A549 (cell line): ENCODE data around the gene FOXJ3. TPM values are rescaled to one million over a fixed set of nuclear protein-coding genes. Genes with fewer than 3 reads are reported as not detected.

ENCODE experiments used
- ATAC-seq, 2 experiments: fragments of 200-7000 bp in 1 of 2; fragments of >200 bp in 1 of 2; cut with Nextera tagmentation in 1 of 2; cut with Tn5 transposase in 1 of 2; 3 replicates each; pipeline versions ENCODE4 v1.8.0 to v1.9.1; 2018 to 2020; ENCODE audit warnings: mild to moderate bottlenecking in 1 of 2, moderate library complexity in 1 of 2
- CTCF ChIA-PET: fragments of 300-600 bp; sonication (Branson Sonifier 250); formaldehyde crosslinking; extraction: SDS; loops from one replicate; lab custom pipeline; 2021; ENCODE audit warnings: antibody characterized with exemption, inconsistent platforms; lab: Yijun Ruan, JAX
- POLR2A ChIA-PET: fragments of 350-600 bp; formaldehyde crosslinking; extraction: SDS; loops from one replicate; lab custom pipeline; 2021; ENCODE audit warnings: antibody characterized with exemption, inconsistent platforms; lab: Yijun Ruan, JAX
- DNase-seq, 2 experiments: peaks; one replicate each; pipeline versions ENCODE4 v3.0.0 to v3.0.0-alpha.2; 2011 to 2016; ENCODE audit warnings: low read depth in 1 of 2, low spot score in 1 of 2
- FAIRE-seq: peaks from 2 replicates; lab custom pipeline; 2011; peaks lifted over from hg19 to GRCh38; lab: Jason Lieb, UNC
- H3K27ac ChIP-seq, 2 experiments: fragments of >200 bp; sonication (Bioruptor Twin); formaldehyde crosslinking; 3 replicates each; pipeline ENCODE4 v1.5.1; 2016 to 2017
- H3K4me1 ChIP-seq: fragments of >200 bp; sonication (Bioruptor Twin); formaldehyde crosslinking; 3 replicates; pipeline ENCODE4 v1.6.1; 2016
- H3K4me2 ChIP-seq: fragments of >200 bp; sonication (Bioruptor Twin); formaldehyde crosslinking; 3 replicates; pipeline ENCODE4 v1.6.1; 2016
- H3K4me3 ChIP-seq: fragments of >200 bp; sonication (Bioruptor Twin); formaldehyde crosslinking; 3 replicates; pipeline ENCODE4 v1.5.1; 2016
- H3K9me3 ChIP-seq: fragments of >200 bp; sonication (Bioruptor Twin); formaldehyde crosslinking; 3 replicates; pipeline ENCODE4 v1.6.1; 2016
- CBX8 ChIP-seq: fragments of 200-600 bp; sonication (generic); IDR thresholded peaks from 2 replicates; pipeline ENCODE4 v1.6.1; 2016
- CEBPB ChIP-seq, 2 experiments: fragments of >200 bp in 1 of 2; sonication (Bioruptor Twin) in 1 of 2; formaldehyde crosslinking in 1 of 2; IDR thresholded peaks; 2 replicates each; pipeline ENCODE4 v1.6.1; 2012 to 2016
- CHD2 ChIP-seq: fragments of 150-350 bp; IDR thresholded peaks from 2 replicates; pipeline ENCODE4 v1.6.1; 2014; ENCODE audit warnings: low read length; ENCODE audit not compliant: partially characterized antibody
- EHF ChIP-seq: fragments of 250-450 bp; sonication (Bioruptor Pico); IDR thresholded peaks from 2 replicates; pipeline ENCODE4 v1.5.0; 2020; ENCODE audit warnings: mild to moderate bottlenecking
- EHMT2 ChIP-seq: fragments of 200-600 bp; sonication (generic); IDR thresholded peaks from 2 replicates; pipeline ENCODE4 v1.6.1; 2016; ENCODE audit warnings: antibody characterized with exemption, low read depth, mild to moderate bottlenecking, moderate library complexity
- ESRRA ChIP-seq: fragments of 150-350 bp; IDR thresholded peaks from 2 replicates; pipeline ENCODE4 v1.6.1; 2014; ENCODE audit warnings: mild to moderate bottlenecking, low read length, borderline replicate concordance
- FOSB ChIP-seq: fragments of 250-450 bp; sonication (Bioruptor Pico); IDR thresholded peaks from 2 replicates; pipeline ENCODE4 v1.5.0; 2020; ENCODE audit warnings: mild to moderate bottlenecking, moderate library complexity
- FOSL2 ChIP-seq, 2 experiments: fragments of 450-650 bp in 1 of 2; fragments of >200 bp in 1 of 2; sonication (Bioruptor Twin) in 1 of 2; formaldehyde crosslinking; IDR thresholded peaks; 2 replicates each; pipeline versions ENCODE4 v1.5.0 to v1.6.1; 2016 to 2020; ENCODE audit warnings: mild to moderate bottlenecking in 1 of 2, moderate library complexity in 1 of 2
- GATA3 ChIP-seq: IDR thresholded peaks from 2 replicates; pipeline ENCODE4 v1.6.1; 2012; ENCODE audit warnings: borderline replicate concordance
- HEYL ChIP-seq: fragments of 250-450 bp; sonication (Bioruptor Pico); IDR thresholded peaks from 2 replicates; pipeline ENCODE4 v1.8.0; 2021; ENCODE audit warnings: mild to moderate bottlenecking, moderate library complexity
- HOXB13 ChIP-seq: fragments of 250-450 bp; sonication (Bioruptor Pico); IDR thresholded peaks from 2 replicates; pipeline ENCODE4 v1.5.0; 2020; ENCODE audit warnings: low read depth, mild to moderate bottlenecking, moderate library complexity
- HOXB5 ChIP-seq: fragments of 250-450 bp; sonication (Bioruptor Pico); IDR thresholded peaks from 2 replicates; pipeline ENCODE4 v1.5.0; 2020; ENCODE audit warnings: mild to moderate bottlenecking, moderate library complexity
- JUN ChIP-seq, 2 experiments: fragments of >200 bp; sonication (Bioruptor Twin); formaldehyde crosslinking; IDR thresholded peaks; 2 replicates in 1 of 2; 3 replicates in 1 of 2; pipeline ENCODE4 v1.6.1; 2016 to 2017
- JUNB ChIP-seq: fragments of >200 bp; sonication (Bioruptor Twin); formaldehyde crosslinking; IDR thresholded peaks from 2 replicates; pipeline ENCODE4 v1.6.1; 2016
- KDM1A ChIP-seq: fragments of 200-600 bp; sonication (generic); IDR thresholded peaks from 2 replicates; pipeline ENCODE4 v1.6.1; 2016; ENCODE audit warnings: low read depth, mild to moderate bottlenecking
- KDM5A ChIP-seq: fragments of 200-600 bp; sonication (generic); IDR thresholded peaks from 2 replicates; pipeline ENCODE4 v1.6.1; 2016; ENCODE audit warnings: antibody characterized with exemption, mild to moderate bottlenecking
- MAZ ChIP-seq: fragments of 150-350 bp; IDR thresholded peaks from 2 replicates; pipeline ENCODE4 v1.6.1; 2014; ENCODE audit warnings: antibody characterized with exemption, low read depth, low read length, borderline replicate concordance
- PHF8 ChIP-seq: fragments of 200-600 bp; sonication (generic); IDR thresholded peaks from 2 replicates; pipeline ENCODE4 v1.6.1; 2016; ENCODE audit warnings: low read depth, mild to moderate bottlenecking, antibody characterized with exemption, moderate library complexity, borderline replicate concordance
- POLR2A ChIP-seq: IDR thresholded peaks from 2 replicates; pipeline ENCODE4 v1.6.1; 2012; ENCODE audit warnings: mild to moderate bottlenecking, low read length
- RNF2 ChIP-seq: fragments of 200-600 bp; sonication (generic); IDR thresholded peaks from 2 replicates; pipeline ENCODE4 v1.6.1; 2016; ENCODE audit warnings: low read depth, mild to moderate bottlenecking, antibody characterized with exemption, moderate library complexity, borderline replicate concordance
- TP53 ChIP-seq: fragments of 250-450 bp; sonication (Bioruptor Pico); IDR thresholded peaks from 2 replicates; pipeline ENCODE4 v1.5.0; 2021; ENCODE audit warnings: mild to moderate bottlenecking, moderate library complexity
- ZC3H11A ChIP-seq: fragments of 450-650 bp; IDR thresholded peaks from 2 replicates; pipeline ENCODE4 v1.6.1; 2014; ENCODE audit warnings: antibody characterized with exemption, mild to moderate bottlenecking
- ZFP36 ChIP-seq: fragments of 450-650 bp; IDR thresholded peaks from 2 replicates; pipeline ENCODE4 v1.6.1; 2014; ENCODE audit warnings: borderline replicate concordance; ENCODE audit not compliant: partially characterized antibody
- ZNF302 ChIP-seq: fragments of 250-450 bp; sonication (Bioruptor Pico); IDR thresholded peaks from 2 replicates; pipeline ENCODE4 v1.9.0; 2021; ENCODE audit warnings: inconsistent platforms, mild to moderate bottlenecking, moderate library complexity
- WGBS: methylation state at CpG from one replicate; pipeline ENCODE4 v1.1.6; 2017; ENCODE audit errors: missing lambda C conversion rate; 5-methylcytosine and 5-hydroxymethylcytosine counted together
- polyA plus RNA-seq, 4 experiments: library from polyadenylated mRNA; depleted of rRNA in 3 of 4; stranded (reverse); fragments of >200 nt; fragmentation: RNase III in 1 of 4; extraction: RNeasy Plus Mini Kit Qiagen cat#74134 plus additional on column Dnase treatment in 1 of 4; gene quantifications; 2 replicates in 3 of 4; 3 replicates in 1 of 4; pipeline ENCODE4 v1.2.3, GENCODE V29; 2011 to 2017
- TF ChIP-seq, protein P1 (sequence below): IDR thresholded peaks from 2 replicates; pipeline ENCODE4 v1.6.1; 2012; ENCODE audit warnings: low read depth, borderline replicate concordance
- TF ChIP-seq, protein P2 (sequence below): IDR thresholded peaks from 2 replicates; pipeline ENCODE4 v1.6.1; 2012
- TF ChIP-seq, protein P3 (sequence below): fragments of 450-650 bp; IDR thresholded peaks from 2 replicates; pipeline ENCODE4 v1.6.1; 2014; ENCODE audit warnings: antibody characterized with exemption

The FOXJ3 gene
- polyA plus RNA-seq, 2 of the 4 experiments (the other 2 are of a cell fraction) = 16.8 to 45.0 TPM

DNA sequence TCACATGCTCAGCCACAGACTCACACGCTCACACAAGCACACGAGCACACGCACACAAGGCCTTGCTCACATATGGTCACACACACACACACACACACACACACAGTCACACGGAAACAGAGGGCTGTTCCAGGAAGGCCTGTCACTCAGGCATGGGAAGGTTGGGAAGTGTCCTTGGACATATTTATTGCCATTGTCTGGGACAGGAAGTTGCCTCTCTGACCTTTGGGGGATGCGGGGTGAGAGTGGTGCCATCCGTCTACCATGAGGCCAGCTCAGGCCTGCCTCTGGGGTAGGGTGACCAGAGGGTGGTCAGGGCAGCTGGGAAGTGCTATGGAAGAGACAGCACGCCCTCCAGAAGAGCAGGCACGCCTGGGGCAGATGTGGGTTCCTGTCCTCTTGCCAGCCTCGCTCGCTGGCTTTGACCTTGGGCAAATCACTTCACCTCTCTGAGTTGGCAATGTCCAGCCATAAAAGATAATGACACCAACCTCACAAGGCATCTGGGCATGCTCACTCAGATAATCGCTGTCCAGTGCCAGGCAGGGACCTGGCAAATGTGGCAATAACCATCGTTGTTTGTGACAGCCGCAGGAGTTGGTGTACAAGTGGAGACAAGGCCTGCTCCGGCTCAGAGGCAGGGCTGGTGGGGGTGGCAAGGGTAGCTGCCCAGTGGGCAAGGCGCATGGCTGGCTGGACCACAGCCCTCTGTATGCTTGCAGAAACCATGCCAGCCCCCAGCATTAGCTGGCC, 162.5 kb downstream of the FOXJ3 start:
- Histone ChIP-seq H3K4me2 (no peak overlapping the region), H3K4me1 (peaks cover 8% of the 10 kb centered on the region; the same call in 2 of the 3 replicates)
- FAIRE-seq = no peak
- TF ChIP-seq MAZ = no peak
- no peak for TF ChIP-seq EHMT2
- TF ChIP-seq HEYL = no peak
- TF ChIP-seq KDM1A = no peak
- TF ChIP-seq HOXB13 (CRISPR knock-in tag) = no peak
- no peak for TF ChIP-seq CEBPB (IDR thresholded peaks at IDR 0.05)
- TF ChIP-seq, protein P1, sequence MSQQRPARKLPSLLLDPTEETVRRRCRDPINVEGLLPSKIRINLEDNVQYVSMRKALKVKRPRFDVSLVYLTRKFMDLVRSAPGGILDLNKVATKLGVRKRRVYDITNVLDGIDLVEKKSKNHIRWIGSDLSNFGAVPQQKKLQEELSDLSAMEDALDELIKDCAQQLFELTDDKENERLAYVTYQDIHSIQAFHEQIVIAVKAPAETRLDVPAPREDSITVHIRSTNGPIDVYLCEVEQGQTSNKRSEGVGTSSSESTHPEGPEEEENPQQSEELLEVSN = no peak
- TF ChIP-seq EHF (CRISPR knock-in tag) = no peak
- TF ChIP-seq JUNB = no peak
- no peak for TF ChIP-seq CBX8
- TF ChIP-seq CHD2 = no peak
- TF ChIP-seq, protein P2, sequence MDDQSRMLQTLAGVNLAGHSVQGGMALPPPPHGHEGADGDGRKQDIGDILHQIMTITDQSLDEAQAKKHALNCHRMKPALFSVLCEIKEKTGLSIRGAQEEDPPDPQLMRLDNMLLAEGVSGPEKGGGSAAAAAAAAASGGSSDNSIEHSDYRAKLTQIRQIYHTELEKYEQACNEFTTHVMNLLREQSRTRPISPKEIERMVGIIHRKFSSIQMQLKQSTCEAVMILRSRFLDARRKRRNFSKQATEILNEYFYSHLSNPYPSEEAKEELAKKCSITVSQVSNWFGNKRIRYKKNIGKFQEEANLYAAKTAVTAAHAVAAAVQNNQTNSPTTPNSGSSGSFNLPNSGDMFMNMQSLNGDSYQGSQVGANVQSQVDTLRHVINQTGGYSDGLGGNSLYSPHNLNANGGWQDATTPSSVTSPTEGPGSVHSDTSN = no peak
- no peak for TF ChIP-seq HOXB5 (CRISPR knock-in tag)
- TF ChIP-seq KDM5A = no peak
- no peak for TF ChIP-seq ZNF302 (CRISPR knock-in tag)
- TF ChIP-seq, all 56 proteins: peak for 0
- peak in 1 of 2 experiments; percentile 13; a peak in 2 of 6 replicates for ATAC-seq
- ChIA-PET CTCF (interaction anchor here (0.7 to 9.0 kb wide), 26 partner anchors 10 to 599 kb away, joined by 3 to 70 read pairs (median 4); partner anchors contain the start of genes GUCA2A and GUCA2B), POLR2A (no interaction called here)
- WGBS = 85% methylated on average over 10 of the region's 15 CpGs
- no peak overlapping the region for H3K27ac ChIP-seq
- DNase-seq = no peak
- H3K9me3 ChIP-seq = no peaks in the 10 kb centered on the region
- no peak overlapping the region for H3K4me3 ChIP-seq

DNA sequence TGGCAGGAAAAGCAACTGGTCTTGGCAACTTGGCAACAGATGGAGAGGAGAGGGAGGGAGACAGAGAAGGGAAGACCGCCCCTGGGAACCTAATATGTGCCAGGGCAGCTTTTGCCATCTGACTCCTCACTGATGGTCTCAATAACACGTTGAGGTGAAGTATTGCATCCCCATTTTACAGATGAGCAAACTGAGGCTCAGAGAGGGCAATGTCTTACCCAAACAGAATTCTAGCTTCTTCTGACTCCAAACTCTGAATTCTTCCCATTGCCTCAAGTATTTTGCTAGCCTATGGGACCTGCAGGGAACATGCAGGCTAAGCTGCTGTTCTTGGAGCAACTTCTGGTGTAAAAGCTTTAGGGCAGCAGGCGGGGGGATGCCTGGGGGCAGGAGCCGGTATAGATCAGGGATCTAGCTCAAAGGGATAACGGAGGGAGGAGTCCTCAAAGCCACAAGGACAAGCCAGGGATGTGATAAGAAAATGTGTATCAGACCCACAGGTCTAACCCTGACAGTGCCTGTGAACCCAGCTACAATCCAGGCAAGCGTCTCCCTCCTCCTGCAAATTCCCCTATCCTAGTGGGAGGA, 163.3 kb downstream of the FOXJ3 start:
- Histone ChIP-seq H3K4me3 (no peak overlapping the region), H3K4me2 (no peak overlapping the region), H3K27ac (no peak overlapping the region), H3K9me3 (no peaks in the 10 kb centered on the region), H3K4me1 (peaks cover 8% of the 10 kb centered on the region; the same call in 2 of the 3 replicates)
- ATAC-seq (no peak), FAIRE-seq (no peak), DNase-seq (no peak)
- WGBS = 81% methylated on average over 5 of the region's 6 CpGs
- CTCF ChIA-PET = interaction anchor here (0.6 to 9.0 kb wide), 6 partner anchors 9 to 729 kb away, joined by 3 to 70 read pairs (median 26); partner anchors contain the start of genes GUCA2A and GUCA2B
- POLR2A ChIA-PET = no interaction called here
- TF ChIP-seq EHF (CRISPR knock-in tag) (no peak), RNF2 (no peak), MAZ (no peak), ZFP36 (no peak), ESRRA (no peak), POLR2A (no peak), KDM5A (no peak), JUN (IDR thresholded peaks at IDR 0.05) (no peak), GATA3 (no peak), PHF8 (no peak), KDM1A (no peak), TP53 (CRISPR knock-in tag) (no peak), FOSL2 (IDR thresholded peaks at IDR 0.05) (no peak), FOSL2 (CRISPR knock-in tag; IDR thresholded peaks at IDR 0.05) (no peak), ZC3H11A (no peak), CEBPB (IDR thresholded peaks at IDR 0.05) (no peak), FOSB (no peak)
- TF ChIP-seq, protein P2 = no peak
- TF ChIP-seq, protein P3, sequence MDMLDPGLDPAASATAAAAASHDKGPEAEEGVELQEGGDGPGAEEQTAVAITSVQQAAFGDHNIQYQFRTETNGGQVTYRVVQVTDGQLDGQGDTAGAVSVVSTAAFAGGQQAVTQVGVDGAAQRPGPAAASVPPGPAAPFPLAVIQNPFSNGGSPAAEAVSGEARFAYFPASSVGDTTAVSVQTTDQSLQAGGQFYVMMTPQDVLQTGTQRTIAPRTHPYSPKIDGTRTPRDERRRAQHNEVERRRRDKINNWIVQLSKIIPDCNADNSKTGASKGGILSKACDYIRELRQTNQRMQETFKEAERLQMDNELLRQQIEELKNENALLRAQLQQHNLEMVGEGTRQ = no peak
- TF ChIP-seq, protein P1 = no peak
